ENCODE results near the gene DUOX1. TPM values are rescaled to one million over a fixed set of nuclear protein-coding genes. Genes with fewer than 3 reads are reported as not detected.

The DUOX1 gene
- total RNA-seq, 1 donor from 2014 or later = not detected

Other genes with a start within 250 kb of the DUOX1 start
- gene TERB2, start 173.3 kb upstream of the DUOX1 start, total RNA-seq = not detected
- 4.5 TPM for gene SORD, start 106.8 kb upstream of the DUOX1 start, total RNA-seq
- gene DUOX2, start 15.8 kb upstream of the DUOX1 start, total RNA-seq = not detected
- not detected for gene DUOXA2, start 15.7 kb upstream of the DUOX1 start, total RNA-seq
- not detected for gene DUOXA1, start 115 bp upstream of the DUOX1 start, total RNA-seq
- gene SHF, start 58.0 kb downstream of the DUOX1 start, total RNA-seq = 49.3 TPM
- not detected for gene SLC28A2, start 122.2 kb downstream of the DUOX1 start, total RNA-seq
- gene GATM, start 248.6 kb downstream of the DUOX1 start, total RNA-seq = 91.3 TPM

Measured in frontal cortex (tissue), 1 donor.